GOT3 (cell line): ENCODE data around the gene PTPN21.

ENCODE experiments used
- DNase-seq: peaks from one replicate; lab custom pipeline; 2025; ENCODE audit warnings: mixed read lengths; lab: John Stamatoyannopoulos, UW

Gene PTPN21

DNA sequence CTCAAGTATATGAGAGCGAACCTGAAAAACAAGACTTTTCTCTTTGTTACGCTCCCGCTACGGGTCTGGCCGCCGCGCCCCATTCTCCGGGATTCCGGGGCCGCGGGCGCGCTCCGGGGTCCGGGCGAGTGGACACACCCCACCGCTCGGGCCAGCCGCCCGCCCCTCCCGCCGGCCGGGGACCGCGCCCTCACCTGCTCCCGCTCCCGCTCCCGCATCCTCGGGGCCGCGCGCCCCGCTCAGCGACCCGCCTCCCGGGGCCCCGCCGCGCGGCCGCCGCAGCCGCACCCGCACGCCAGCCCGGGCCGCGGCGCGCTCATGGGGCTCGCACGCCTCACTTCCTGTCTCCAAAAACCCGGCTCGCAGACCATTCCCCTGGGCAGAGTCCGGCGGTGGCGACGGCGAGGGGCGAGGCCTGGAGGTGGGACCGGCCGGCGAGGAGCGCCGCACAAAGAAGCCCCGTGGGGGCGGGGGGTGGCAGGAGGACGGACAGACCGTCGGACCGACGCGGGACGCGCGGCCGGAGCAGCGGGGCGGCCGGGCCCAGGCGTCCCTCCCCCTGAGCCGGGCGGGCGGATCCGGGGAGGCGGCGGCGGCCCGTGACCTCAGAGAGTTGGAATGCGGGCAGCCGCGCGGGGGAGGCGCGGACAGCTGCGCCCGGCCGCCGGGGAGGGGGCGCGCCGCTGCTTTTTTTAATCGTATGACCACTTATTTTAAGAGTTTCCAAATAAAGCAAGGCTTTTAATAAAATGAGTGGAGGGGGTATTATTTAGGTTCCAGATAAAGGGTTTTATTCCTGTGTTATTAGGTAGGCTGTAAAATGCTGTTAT is at the start of gene PTPN21:
TSS of gene PTPN21 (minus strand) at position 551 of the 830 bp plus-strand sequence. CDS start 4,590 bp downstream, outside the sequence.
- DNase-seq = no peak

GRCh38 chr14:88604212-88604611 is 49.4 kb upstream of the PTPN21 start:
- DNase-seq = no peak

DNA sequence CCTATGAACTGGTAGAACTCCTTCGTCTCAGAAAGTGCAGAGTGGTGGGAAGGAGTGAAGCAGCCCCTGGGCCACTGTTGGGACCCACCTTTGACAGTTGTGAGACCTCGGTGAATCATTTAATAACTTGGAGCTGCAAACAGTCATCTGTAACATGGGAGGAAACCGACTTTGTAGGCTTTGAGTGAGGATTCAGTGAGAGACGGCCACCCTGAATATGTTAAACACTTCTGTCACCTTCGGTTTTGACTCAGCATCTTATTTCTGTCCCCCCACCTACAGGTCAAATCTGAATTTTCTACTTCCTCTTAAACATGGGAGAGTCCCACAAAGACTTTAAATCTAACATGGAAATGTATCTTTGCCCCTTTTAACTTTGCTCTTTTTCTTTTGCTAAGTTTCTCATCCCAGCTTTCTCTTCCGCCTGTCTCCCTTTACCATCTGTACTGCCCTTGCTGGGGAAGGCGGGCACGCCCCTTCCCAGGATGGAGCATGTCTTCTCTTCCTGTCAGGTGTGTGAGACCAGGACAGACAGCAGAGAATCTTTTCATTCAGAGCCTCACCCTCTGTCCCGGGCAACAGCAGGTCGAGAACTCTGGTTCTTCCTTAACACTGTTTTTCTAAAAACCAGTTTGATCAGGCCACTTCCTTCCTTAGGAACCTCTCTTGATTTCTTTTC is 45.1 kb upstream of the PTPN21 start:
- DNase-seq = no peak

DNA sequence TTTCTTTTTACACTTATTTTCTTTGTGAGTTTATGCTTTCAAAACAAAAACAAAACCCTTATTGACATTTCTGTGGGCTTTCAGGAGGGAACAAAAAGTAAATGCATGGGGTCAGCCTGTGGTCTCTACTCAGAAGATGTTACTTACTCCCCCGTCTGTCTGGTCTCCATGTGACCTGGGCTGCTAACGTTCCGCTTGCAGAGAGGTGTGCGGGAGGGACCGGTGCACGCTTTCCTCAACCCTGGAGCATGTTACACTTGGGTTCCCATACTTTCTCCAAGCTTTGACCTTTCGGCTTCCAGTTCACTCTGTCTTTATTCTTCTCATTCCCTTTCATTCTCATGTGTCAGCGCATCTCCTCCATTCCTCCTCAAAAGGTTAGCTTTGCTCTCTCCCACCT is 44.5 kb upstream of the PTPN21 start:
- no peak for DNase-seq

GRCh38 chr14:88598097-88598675 is 43.4 kb upstream of the PTPN21 start:
- DNase-seq = no peak

- no peak for DNase-seq
Observed at GRCh38 chr14:88597601-88598000, 42.8 kb upstream of the PTPN21 start.

GRCh38 chr14:88597038-88597437 is 42.2 kb upstream of the PTPN21 start:
- DNase-seq = no peak

- DNase-seq = no peak
Observed at GRCh38 chr14:88592031-88592430, 37.2 kb upstream of the PTPN21 start.

GRCh38 chr14:88590173-88590572 is 35.4 kb upstream of the PTPN21 start:
- DNase-seq = no peak

DNA sequence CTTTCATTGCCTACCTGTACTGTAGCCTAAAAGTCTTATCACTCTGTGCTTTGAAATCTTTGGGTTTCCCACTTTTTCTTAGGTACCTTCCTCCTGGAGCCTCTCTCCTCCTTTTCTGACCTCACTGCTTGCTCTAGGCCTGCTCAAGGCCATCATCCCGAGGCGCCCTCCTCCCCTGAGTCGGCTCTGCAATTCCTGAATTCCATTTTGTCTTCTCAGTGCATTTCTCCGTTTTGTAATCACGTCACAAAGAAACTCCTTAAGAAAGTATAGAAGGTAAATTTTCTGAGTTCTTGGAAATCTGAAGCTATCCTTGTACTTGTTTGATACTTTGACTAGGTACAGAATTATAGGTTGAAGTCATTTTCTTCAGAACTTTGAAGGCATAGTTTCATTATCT is 33.3 kb upstream of the PTPN21 start:
- no peak for DNase-seq

- DNase-seq = no peak
Observed at GRCh38 chr14:88584451-88584850, 29.6 kb upstream of the PTPN21 start.

- no peak for DNase-seq
Observed at GRCh38 chr14:88576222-88576621, 21.4 kb upstream of the PTPN21 start.

DNA sequence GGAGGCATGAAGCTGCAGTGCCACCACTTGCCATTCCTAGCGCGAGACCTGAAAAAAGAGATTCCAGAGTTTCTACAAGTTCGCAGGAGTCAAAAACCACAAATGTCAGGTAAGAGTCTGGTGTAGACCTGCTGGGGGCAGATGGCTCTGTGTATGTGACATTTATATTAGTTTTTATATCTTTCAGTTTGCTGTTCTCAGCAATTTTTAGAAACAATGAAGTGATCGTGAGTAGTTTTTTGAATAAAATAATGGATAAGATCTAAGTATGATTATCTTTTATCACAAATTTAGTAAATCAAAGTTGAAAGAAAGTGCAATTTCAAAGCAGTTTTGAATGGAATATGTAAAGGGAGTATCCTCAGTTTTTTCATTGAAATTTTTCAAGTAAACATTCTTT is 17.3 kb upstream of the PTPN21 start:
- no peak for DNase-seq

- DNase-seq = no peak
Observed at GRCh38 chr14:88568196-88568595, 13.4 kb upstream of the PTPN21 start.

DNA sequence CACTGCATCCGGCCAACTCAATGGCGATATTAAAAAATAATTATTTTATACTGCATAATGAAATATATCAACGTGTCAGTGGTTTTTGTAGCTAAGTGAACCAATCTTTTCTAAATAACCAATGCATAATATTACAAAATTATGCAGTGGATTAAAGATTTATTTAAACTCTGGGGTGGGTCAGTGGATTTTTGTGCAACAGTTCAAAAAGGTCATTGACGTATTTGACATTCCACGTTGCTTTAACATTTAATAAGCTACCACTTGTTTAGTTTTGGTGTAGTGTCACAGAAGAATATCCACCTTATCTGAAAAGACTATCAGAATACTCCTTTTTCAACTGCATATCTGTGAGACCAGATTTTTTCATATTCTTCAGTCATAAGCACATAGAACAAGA is 10.6 kb upstream of the PTPN21 start:
- no peak for DNase-seq

DNA sequence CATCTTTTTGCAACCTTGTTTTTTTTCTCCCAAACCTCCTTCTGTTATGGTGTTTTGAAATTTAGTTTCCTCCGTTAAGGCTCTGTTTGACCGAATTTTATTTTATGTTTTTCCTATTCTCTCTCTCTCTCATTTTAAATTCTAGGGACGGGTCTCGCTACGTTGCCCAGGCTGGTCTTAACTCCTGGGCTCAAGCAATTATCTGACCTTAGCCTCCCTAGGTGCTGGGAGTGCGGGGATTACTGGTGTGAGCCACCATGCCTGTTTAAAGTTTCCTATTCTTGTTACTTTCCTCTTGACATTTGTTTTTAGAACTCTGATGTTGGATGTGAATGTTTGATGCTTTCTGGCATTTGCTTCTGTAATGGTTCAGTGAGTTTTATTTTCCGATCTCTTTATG is 9.0 kb upstream of the PTPN21 start:
- DNase-seq = no peak

GRCh38 chr14:88562831-88563686 is 8.3 kb upstream of the PTPN21 start, which contains the start of gene ZC3H14:
TSS of gene ZC3H14 (plus strand) at chr14:88563037. CDS start at chr14:88563134, 97 bp downstream.
- DNase-seq = peak; percentile 55

GRCh38 chr14:88562532-88562830 is 7.7 kb upstream of the PTPN21 start:
- DNase-seq = no peak

DNA sequence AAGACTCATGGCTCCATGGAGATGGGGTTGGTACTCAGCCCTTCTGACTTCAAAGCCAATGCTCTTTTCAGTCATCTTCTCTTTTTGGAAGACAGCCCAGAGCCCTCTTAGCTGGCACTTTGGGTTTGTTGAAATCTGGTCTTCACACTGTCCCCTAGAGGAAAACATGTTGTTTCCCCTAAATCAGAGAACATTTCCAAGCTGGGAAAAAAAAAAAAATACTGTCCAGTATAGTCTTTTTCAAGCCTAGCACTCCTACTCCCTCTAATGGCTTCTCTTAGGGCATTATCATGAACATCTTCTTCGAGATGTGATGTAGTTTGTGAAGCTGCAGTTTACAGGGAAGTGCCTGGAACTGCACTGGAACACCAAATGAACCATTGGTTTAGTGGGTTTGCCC is 5.0 kb upstream of the PTPN21 start:
- no peak for DNase-seq

DNA sequence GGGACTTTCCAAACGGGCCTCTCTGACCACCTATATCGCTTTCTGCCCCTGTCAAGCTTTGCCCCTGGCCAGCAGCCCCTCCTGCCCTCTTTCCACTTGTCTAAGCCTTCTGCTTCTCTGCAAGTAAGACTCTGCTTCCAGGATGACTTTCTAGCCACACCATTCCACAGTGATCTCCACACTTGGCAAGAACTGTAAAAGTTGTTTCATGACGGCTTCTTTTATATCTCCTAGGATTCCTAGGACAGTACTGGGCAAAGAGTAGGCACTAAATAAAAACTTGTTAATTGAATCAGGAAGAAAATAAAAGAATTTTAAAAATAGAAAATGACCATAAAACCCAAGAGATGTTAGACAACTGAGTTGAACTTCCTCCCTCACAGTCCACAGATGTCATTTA is 1.8 kb upstream of the PTPN21 start:
- no peak for DNase-seq

- no peak for DNase-seq
Observed at GRCh38 chr14:88553886-88554456, 836 bp downstream of the PTPN21 start.

DNA sequence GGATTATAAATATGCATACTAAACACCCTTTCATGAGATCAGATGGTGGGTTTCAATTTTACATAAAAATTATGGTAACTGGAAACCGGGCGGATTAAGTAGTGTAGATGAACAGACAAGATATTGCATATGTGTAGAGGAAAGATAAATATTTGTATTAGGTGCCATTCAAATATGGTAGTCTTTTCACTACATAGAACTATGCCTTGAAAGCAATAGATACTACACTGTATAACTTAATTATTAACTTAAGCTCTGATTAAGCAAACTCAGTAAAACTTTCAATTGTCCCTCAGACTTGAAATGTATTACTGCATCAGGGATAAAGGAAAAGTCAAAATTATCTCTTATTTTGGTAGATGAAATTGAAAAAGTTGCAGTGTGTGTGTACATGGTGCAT is 1.9 kb downstream of the PTPN21 start:
- DNase-seq = no peak
